Gastroesophageal sphincter (tissue), 4 donors: ENCODE data around the gene PRKACG. TPM values are rescaled to one million over a fixed set of nuclear protein-coding genes. Genes with fewer than 3 reads are reported as not detected.

Experiments
- ATAC-seq: fragments of 150-250 bp; one replicate; pipeline ENCODE4 v1.9.1; 2016; ENCODE audit warnings: mild to moderate bottlenecking, moderate library complexity
- H3K27ac ChIP-seq, 4 donors: fragments of 200-600 bp; sonication (generic) in 3 of 4; 1 replicate in 3 of 4; 2 replicates in 1 of 4; pipeline ENCODE4 v1.5.1; 2016 to 2019
- H3K27me3 ChIP-seq: fragments of 200-600 bp; sonication (generic); one replicate; pipeline ENCODE4 v1.5.1; 2019
- H3K36me3 ChIP-seq, 2 donors: fragments of 200-600 bp; sonication (generic); one replicate each; pipeline ENCODE4 v1.5.1; 2019; ENCODE audit warnings: control low read depth in 1 of 2
- H3K4me1 ChIP-seq, 3 donors: fragments of 200-600 bp; sonication (generic); 1 replicate in 2 of 3; 2 replicates in 1 of 3; pipeline ENCODE4 v1.5.1; 2016 to 2019; ENCODE audit warnings: control low read depth in 2 of 3
- H3K4me3 ChIP-seq, 2 donors: fragments of 200-600 bp; sonication (generic); one replicate each; pipeline ENCODE4 v1.5.1; 2019; ENCODE audit warnings: mild to moderate bottlenecking in 1 of 2, moderate library complexity in 1 of 2
- H3K9me3 ChIP-seq, 3 donors: fragments of 200-600 bp; sonication (generic); one replicate each; pipeline ENCODE4 v1.5.1; 2017 to 2019; ENCODE audit warnings: control low read depth in 2 of 3
- EP300 ChIP-seq: sonication (generic); formaldehyde crosslinking; IDR thresholded peaks from one replicate; pipeline ENCODE4 v1.6.1; 2017; ENCODE audit warnings: antibody characterized with exemption, mild to moderate bottlenecking
- POLR2A ChIP-seq, 2 donors: fragments of 450-650 bp; IDR thresholded peaks; one replicate each; pipeline ENCODE4 v1.6.1; 2017; ENCODE audit warnings: antibody characterized with exemption in 2 of 2, mild to moderate bottlenecking in 2 of 2, moderate library complexity in 1 of 2
- POLR2AphosphoS5 ChIP-seq: sonication (generic); formaldehyde crosslinking; IDR thresholded peaks from one replicate; pipeline ENCODE4 v1.6.1; 2017; ENCODE audit warnings: antibody characterized with exemption
- WGBS, 2 donors: methylation state at CpG; one replicate each; pipeline ENCODE4 v1.1.5; 2018; ENCODE audit warnings: low coverage in 1 of 2; 5-methylcytosine and 5-hydroxymethylcytosine counted together
- total RNA-seq, 4 donors: library from RNA; depleted of rRNA; stranded (reverse); fragments of >200 nt; gene quantifications; one replicate each; pipeline ENCODE4 v1.1.0, GENCODE V29; 2016
- TF ChIP-seq, protein P1 (sequence below), 4 experiments: fragments of 200-600 bp in 2 of 4; fragments of 450-650 bp in 2 of 4; sonication (generic) in 1 of 4; IDR thresholded peaks; one replicate each; pipeline ENCODE4 v1.5.1; 2017 to 2019; ENCODE audit warnings: antibody characterized with exemption in 4 of 4, mild to moderate bottlenecking in 2 of 4, moderate library complexity in 2 of 4

PRKACG gene
- total RNA-seq, 4 donors from 2014 or later, result not detected

GRCh38 chr9:68978066-68978465 lies 35.8 kb downstream of the PRKACG start:
- Histone ChIP-seq H3K9me3 (no peaks in the 10 kb centered on the region), H3K4me3 (no peak overlapping the region), H3K4me1 (peaks cover 0 to 26% (median 0%) of the 10 kb centered on the region in 3 donors), H3K27me3 (no peaks in the 10 kb centered on the region), H3K27ac (no peak overlapping the region), H3K36me3 (no peaks in the 10 kb centered on the region)
- TF ChIP-seq POLR2A (IDR thresholded peaks at IDR 0.05) (no peak), EP300 (no peak), POLR2AphosphoS5 (no peak)
- TF ChIP-seq, protein P1, sequence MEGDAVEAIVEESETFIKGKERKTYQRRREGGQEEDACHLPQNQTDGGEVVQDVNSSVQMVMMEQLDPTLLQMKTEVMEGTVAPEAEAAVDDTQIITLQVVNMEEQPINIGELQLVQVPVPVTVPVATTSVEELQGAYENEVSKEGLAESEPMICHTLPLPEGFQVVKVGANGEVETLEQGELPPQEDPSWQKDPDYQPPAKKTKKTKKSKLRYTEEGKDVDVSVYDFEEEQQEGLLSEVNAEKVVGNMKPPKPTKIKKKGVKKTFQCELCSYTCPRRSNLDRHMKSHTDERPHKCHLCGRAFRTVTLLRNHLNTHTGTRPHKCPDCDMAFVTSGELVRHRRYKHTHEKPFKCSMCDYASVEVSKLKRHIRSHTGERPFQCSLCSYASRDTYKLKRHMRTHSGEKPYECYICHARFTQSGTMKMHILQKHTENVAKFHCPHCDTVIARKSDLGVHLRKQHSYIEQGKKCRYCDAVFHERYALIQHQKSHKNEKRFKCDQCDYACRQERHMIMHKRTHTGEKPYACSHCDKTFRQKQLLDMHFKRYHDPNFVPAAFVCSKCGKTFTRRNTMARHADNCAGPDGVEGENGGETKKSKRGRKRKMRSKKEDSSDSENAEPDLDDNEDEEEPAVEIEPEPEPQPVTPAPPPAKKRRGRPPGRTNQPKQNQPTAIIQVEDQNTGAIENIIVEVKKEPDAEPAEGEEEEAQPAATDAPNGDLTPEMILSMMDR (IDR thresholded peaks at IDR 0.05), result no peak
- no peak for ATAC-seq
- 87 to 90% methylated on average over 4 of the region's 4 CpGs for WGBS, 2 donors

GRCh38 chr9:68975365-68976043 lies 38.4 kb downstream of the PRKACG start:
- Histone ChIP-seq H3K27me3 (no peaks in the 10 kb centered on the region), H3K4me3 (peak overlapping the region in 1 of 2 donors; percentile 9), H3K27ac (peak overlapping the region in 2 of 4 donors; percentile 31 to 33), H3K4me1 (peaks cover 0 to 20% (median 0%) of the 10 kb centered on the region in 3 donors), H3K36me3 (no peaks in the 10 kb centered on the region), H3K9me3 (no peaks in the 10 kb centered on the region)
- 43 to 58% methylated on average over 3 to 5 of the region's 5 CpGs for WGBS, 2 donors
- TF ChIP-seq, protein P1 (IDR thresholded peaks at IDR 0.05), result no peak
- TF ChIP-seq POLR2AphosphoS5 (no peak), EP300 (no peak), POLR2A (IDR thresholded peaks at IDR 0.05) (no peak)
- ATAC-seq, result peak; percentile 54

DNA sequence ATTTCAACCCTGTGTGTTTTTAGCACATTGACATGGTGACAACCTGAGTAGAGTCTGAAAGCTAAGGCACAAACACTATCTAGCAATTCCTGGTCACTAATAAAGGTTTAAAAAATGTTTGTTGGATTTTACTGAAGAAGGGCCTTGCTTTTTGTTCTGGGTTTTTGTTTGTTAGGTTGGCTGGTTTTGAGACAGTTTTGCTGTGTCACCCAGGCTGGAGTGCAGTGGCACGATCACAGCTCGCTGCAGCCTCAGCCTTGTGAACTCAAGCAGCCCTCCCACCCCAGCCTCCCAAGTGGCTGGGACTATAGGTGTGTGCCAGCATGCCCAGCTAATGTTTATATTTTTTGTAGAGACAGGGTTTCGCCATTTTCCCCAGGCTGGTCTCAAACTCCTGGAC lies 39.0 kb downstream of the PRKACG start:
- TF ChIP-seq POLR2A (IDR thresholded peaks at IDR 0.05) (no peak), EP300 (no peak), POLR2AphosphoS5 (no peak)
- TF ChIP-seq, protein P1 (IDR thresholded peaks at IDR 0.05), result no peak
- peak overlapping the region in 2 of 4 donors; percentile 31 to 33 for H3K27ac ChIP-seq
- H3K4me1 ChIP-seq, result peaks cover 0 to 14% (median 0%) of the 10 kb centered on the region in 3 donors
- peak overlapping the region in 1 of 2 donors; percentile 9 for H3K4me3 ChIP-seq
- no peaks in the 10 kb centered on the region for H3K9me3 ChIP-seq
- no peak for ATAC-seq
- 67 to 100% methylated on average over 2 to 3 of the region's 3 CpGs for WGBS, 2 donors
- no peaks in the 10 kb centered on the region for H3K27me3 ChIP-seq
- no peaks in the 10 kb centered on the region for H3K36me3 ChIP-seq

DNA sequence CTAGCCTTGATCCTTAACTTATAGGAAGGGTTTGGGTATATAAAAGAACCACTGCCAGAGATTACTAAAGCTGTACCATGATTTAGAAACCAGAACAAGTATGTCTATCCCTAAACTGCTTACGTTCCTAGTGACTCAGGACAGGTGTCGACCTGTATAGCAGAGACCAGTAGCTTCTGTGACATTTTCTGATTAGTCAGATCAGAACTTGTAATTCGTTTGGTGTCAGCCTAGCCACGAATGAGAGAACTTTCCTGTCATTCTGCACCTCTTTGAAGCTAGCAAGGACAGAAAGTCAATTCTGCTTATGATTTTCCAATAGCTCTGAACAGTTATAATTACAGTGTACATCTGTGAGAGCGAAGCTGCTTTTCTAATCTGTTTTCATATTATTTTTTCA lies 39.5 kb downstream of the PRKACG start:
- no peaks in the 10 kb centered on the region for H3K9me3 ChIP-seq
- WGBS, 2 donors, result 69 to 85% methylated on average over 5 of the region's 5 CpGs
- H3K36me3 ChIP-seq, result no peaks in the 10 kb centered on the region
- H3K4me3 ChIP-seq, result peak overlapping the region in 1 of 2 donors; percentile 9
- no peaks in the 10 kb centered on the region for H3K27me3 ChIP-seq
- H3K4me1 ChIP-seq, result peaks cover 0 to 9% (median 0%) of the 10 kb centered on the region in 3 donors
- TF ChIP-seq EP300 (no peak), POLR2A (IDR thresholded peaks at IDR 0.05) (no peak), POLR2AphosphoS5 (no peak)
- TF ChIP-seq, protein P1 (IDR thresholded peaks at IDR 0.05), result no peak
- no peak overlapping the region for H3K27ac ChIP-seq
- ATAC-seq, result no peak

DNA sequence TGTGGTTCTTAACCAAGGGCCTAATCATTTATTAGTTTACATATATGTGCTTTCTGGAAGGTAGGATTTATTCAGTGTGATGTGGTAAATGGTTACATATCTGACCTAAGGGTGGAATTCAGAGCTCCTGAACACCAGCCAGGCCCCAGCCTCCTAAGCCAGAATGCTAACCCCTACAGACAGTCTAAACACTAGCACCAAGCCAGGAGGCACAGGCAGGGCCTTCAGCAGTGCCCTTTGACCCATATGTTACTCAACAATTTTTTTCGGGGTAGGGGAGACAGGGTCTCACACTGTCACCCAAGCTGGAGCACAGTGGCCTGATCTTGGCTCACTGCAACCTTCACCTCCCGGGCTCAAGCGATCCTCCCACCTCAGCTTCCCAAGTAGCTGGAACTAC lies 40.3 kb downstream of the PRKACG start:
- Histone ChIP-seq H3K36me3 (no peaks in the 10 kb centered on the region), H3K27ac (no peak overlapping the region), H3K27me3 (no peaks in the 10 kb centered on the region), H3K9me3 (no peaks in the 10 kb centered on the region), H3K4me3 (no peak overlapping the region), H3K4me1 (peaks cover 0 to 8% (median 0%) of the 10 kb centered on the region in 3 donors)
- no peak for ATAC-seq
- TF ChIP-seq, protein P1 (IDR thresholded peaks at IDR 0.05), result no peak
- TF ChIP-seq EP300 (no peak), POLR2A (IDR thresholded peaks at IDR 0.05) (no peak), POLR2AphosphoS5 (no peak)
- 93 to 100% methylated on average over 2 to 3 of the region's 3 CpGs for WGBS, 2 donors
